ENCODE data around the gene MAEA. TPM values are rescaled to one million over a fixed set of nuclear protein-coding genes. Genes with fewer than 3 reads are reported as not detected.

The MAEA gene
- total and polyA plus RNA-seq, 2 of the 8 experiments (the other 6 are each of a cell fraction or from before 2014, with no cell fraction given): 75.8 to 133 TPM

GRCh38 chr4:1326751-1327525 lies 37.2 kb downstream of the MAEA start (continued):
- no peak for TF ChIP-seq ATF3 (IDR thresholded peaks at IDR 0.05; ENCODE audit: insufficient read depth, low read depth, low read length)
- TF ChIP-seq CEBPB (IDR thresholded peaks at IDR 0.05; ENCODE audit: low read depth, low read length): no peak
- no peak for TF ChIP-seq JUN (IDR thresholded peaks at IDR 0.05; ENCODE audit: low read depth, low read length)

Measured in H1 (cell line).